GM12865 (cell line): ENCODE results near the gene POLA1.

Experiments
- DNase-seq: peaks from one replicate; pipeline ENCODE4 v3.0.0; 2010; ENCODE audit warnings: low read depth
- H3K4me3 ChIP-seq: 2 replicates; pipeline ENCODE4 v1.5.1; 2011; ENCODE audit warnings: mild to moderate bottlenecking, low read depth, low read length, control low read depth
- TF ChIP-seq, protein P1 (sequence below): IDR thresholded peaks from 2 replicates; pipeline ENCODE4 v1.5.1; 2011; ENCODE audit warnings: low read length, control low read depth, low read depth, inconsistent platforms; ENCODE audit not compliant: insufficient read depth; ENCODE audit errors: missing control alignments

POLA1 gene

DNA sequence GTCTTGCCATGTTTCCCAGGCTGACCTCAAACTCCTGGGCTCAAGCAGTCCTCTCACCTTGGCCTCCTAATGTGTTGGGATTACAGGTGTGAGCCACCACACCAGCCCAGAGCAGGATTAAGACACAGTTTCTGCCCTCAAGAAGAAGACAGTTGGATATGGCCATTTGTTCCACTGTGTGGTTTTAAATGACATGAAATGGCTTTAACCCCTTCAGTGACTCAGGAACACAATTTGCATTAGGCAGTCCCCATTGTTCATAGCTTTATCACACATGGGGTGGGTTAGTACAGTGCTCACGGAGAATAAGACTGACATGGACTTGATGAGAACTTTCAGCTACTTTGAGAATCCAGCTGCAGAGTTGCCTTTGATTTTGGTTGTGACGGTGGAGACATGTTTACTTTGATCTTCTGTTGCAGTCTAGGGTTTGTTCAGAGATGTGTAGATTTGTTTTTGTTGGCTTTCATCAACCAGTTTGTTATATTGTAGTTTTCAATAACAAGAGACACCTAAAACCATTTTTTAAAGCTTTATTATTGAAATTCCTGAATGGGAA is 261.7 kb downstream of the POLA1 start:
- TF ChIP-seq, protein P1, sequence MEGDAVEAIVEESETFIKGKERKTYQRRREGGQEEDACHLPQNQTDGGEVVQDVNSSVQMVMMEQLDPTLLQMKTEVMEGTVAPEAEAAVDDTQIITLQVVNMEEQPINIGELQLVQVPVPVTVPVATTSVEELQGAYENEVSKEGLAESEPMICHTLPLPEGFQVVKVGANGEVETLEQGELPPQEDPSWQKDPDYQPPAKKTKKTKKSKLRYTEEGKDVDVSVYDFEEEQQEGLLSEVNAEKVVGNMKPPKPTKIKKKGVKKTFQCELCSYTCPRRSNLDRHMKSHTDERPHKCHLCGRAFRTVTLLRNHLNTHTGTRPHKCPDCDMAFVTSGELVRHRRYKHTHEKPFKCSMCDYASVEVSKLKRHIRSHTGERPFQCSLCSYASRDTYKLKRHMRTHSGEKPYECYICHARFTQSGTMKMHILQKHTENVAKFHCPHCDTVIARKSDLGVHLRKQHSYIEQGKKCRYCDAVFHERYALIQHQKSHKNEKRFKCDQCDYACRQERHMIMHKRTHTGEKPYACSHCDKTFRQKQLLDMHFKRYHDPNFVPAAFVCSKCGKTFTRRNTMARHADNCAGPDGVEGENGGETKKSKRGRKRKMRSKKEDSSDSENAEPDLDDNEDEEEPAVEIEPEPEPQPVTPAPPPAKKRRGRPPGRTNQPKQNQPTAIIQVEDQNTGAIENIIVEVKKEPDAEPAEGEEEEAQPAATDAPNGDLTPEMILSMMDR: no peak
- H3K4me3 ChIP-seq: no peak overlapping the region
- DNase-seq: no peak

DNA sequence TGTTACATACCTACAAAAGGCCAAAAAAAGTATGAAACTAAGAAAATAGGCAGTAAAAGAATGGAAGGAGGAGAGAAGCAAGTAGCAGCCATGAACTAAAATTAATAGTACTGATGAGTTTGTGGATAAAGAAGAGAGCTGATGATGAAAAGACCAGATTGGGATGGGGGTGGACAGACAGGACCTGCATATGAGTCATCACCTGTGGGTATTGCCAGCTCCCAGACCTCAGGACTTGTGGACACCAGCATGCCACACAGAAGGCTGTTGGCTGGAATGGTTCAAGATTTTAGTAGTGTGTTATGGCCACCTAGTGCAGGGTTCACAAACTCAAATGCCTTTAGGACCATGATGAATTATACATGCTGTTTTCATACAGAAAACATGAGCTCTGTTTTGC is 263.1 kb downstream of the POLA1 start:
- no peak for DNase-seq
- TF ChIP-seq, protein P1: no peak
- no peak overlapping the region for H3K4me3 ChIP-seq

DNA sequence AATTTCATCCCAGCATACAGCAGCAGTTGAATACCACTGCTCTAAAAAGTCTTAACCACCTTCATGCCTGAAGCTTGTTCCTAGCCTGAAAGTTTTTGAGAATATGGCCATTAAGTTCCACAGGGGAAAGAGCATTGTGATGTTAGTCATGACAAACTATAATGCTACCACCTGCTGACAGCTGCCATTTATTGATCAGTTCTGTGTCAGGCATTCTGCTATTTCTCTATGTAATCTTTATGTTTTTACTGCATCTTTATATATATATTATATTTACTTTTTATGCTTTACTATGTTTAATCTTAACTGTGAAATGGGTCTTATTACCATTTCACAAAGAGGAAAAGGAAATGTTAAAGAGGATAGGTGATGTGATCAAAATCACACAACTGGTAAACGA is 268.1 kb downstream of the POLA1 start:
- no peak for DNase-seq
- TF ChIP-seq, protein P1: no peak
- no peak overlapping the region for H3K4me3 ChIP-seq

DNA sequence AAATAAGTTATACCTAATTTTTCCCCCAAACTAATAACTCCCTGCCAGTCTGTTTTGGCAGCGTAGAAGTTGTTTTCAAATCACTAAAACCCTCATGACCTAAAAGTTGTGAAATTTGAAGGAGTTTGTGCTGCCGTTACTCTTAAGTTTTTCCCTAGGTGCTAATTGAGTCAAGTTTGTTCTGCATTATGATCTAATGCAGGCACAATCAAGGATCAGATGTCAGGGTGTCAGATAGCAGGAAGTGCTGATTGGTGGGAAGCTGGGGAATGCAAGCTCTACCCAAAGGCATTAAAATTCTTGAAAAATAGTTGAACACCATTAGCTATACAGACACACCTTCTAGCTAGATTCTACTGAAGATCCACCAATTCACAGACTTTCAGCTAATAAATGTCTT is 270.1 kb downstream of the POLA1 start:
- TF ChIP-seq, protein P1: no peak
- no peak for DNase-seq
- no peak overlapping the region for H3K4me3 ChIP-seq

DNA sequence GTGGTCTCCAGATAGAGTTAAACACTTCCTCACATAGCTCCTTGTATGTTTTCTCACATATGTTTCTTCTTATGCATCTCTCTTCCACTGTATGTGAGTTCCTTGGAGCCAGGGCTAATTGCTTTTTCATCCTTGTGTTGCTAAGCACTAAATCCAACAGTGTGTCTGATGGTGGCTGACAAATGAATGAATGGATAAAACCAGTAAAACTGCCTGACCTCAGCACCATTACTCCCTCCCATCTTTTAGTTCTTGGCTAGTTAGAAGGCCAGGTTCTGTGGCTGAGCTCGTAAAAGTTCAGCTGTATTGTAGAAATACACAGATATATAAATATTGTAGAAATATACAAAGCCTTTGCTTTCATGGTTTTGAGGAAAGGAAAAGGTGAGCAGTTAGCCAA is 271.7 kb downstream of the POLA1 start:
- H3K4me3 ChIP-seq: no peak overlapping the region
- DNase-seq: no peak
- TF ChIP-seq, protein P1: no peak

DNA sequence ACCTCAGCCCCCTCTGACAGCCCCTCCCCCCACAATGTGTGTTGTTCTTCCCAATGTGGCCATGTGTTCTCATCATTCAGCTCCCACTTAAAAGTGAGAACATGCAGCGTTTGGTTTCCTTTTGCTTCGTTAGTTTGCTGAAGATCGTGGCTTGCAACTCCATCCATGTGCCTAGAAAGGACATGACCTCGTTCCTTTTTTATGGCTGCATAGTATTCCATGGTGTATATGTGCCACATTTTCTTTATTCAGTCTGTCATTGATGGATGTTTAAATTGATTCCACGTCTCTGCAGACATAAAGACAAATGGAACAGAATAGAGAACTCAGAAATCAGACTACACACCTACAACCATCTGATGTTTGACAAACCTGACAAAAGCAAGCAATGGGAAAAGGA is 276.1 kb downstream of the POLA1 start:
- TF ChIP-seq, protein P1: no peak
- H3K4me3 ChIP-seq: no peak overlapping the region
- no peak for DNase-seq

DNA sequence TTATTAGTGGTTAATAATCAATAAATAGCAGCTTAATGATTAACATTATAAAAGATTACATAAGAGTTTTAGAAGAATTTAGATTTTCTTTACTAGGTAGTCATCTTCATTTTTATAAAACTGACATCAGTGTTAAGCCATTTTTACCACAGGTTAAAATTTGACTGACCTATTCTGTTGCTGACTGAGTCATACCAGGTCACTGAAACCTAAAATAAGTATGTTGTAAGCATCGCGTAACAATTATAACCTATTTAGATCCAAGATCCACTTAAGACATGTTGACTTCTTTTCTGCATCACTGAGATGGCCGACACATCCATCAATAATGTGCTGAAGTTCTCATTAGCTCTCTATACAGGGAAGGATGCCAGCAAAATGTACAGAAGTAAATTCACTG is 285.4 kb downstream of the POLA1 start:
- TF ChIP-seq, protein P1: no peak
- no peak overlapping the region for H3K4me3 ChIP-seq
- DNase-seq: no peak
